ENCODE measurements around the gene CMSS1.

CMSS1 gene

GRCh38 chr3:100179692-100180349 is 362.2 kb downstream of the CMSS1 start:
- Histone ChIP-seq H2BK120ac (ENCODE audit: low read depth, low read length) (no peak overlapping the region), H3K36me3 (ENCODE audit: control insufficient read depth, insufficient read depth, low read length) (no peaks in the 10 kb centered on the region), H3K4me3 (ENCODE audit: low read length) (no peak overlapping the region), H3K79me2 (ENCODE audit: control insufficient read depth, insufficient read depth, low read length) (no peaks in the 10 kb centered on the region), H2BK15ac (replicated peaks; ENCODE audit: low read depth) (no peak overlapping the region), H3K56ac (ENCODE audit: low read length) (no peak overlapping the region), H3K4me1 (ENCODE audit: control insufficient read depth, low read depth, low read length) (no peaks in the 10 kb centered on the region), H4K8ac (ENCODE audit: low read depth, low read length) (no peak overlapping the region), H3K79me1 (ENCODE audit: low read length) (no peaks in the 10 kb centered on the region), H2AK5ac (ENCODE audit: low read length) (no peak overlapping the region), H2BK5ac (ENCODE audit: low read length) (no peak overlapping the region), H4K5ac (ENCODE audit: low read length) (no peak overlapping the region), H3K18ac (ENCODE audit: low read length) (no peak overlapping the region), H3K4me2 (ENCODE audit: low read length) (no peak overlapping the region), H3K4ac (ENCODE audit: low read depth, low read length) (no peak overlapping the region), H3K27me3 (ENCODE audit: insufficient read depth, low read length, poor library complexity) (no peaks in the 10 kb centered on the region), H3K9ac (ENCODE audit: low read length) (no peak overlapping the region), H3K27ac (ENCODE audit: low read depth, low read length) (no peak overlapping the region), H3K23ac (ENCODE audit: low read length) (no peak overlapping the region)
- no peak for DNase-seq
- WGBS (ENCODE audit: extremely low coverage, insufficient coverage, low lambda C conversion rate): no CpG with 5 or more reads among the region's 4 CpGs

- Histone ChIP-seq H3K56ac (ENCODE audit: low read length) (no peak overlapping the region), H3K23ac (ENCODE audit: low read length) (no peak overlapping the region), H3K79me1 (ENCODE audit: low read length) (no peaks in the 10 kb centered on the region), H2AK5ac (ENCODE audit: low read length) (no peak overlapping the region), H3K9ac (ENCODE audit: low read length) (no peak overlapping the region), H4K5ac (ENCODE audit: low read length) (no peak overlapping the region), H2BK15ac (replicated peaks; ENCODE audit: low read depth) (no peak overlapping the region), H3K18ac (ENCODE audit: low read length) (no peak overlapping the region), H3K4me3 (ENCODE audit: low read length) (no peak overlapping the region), H2BK120ac (ENCODE audit: low read depth, low read length) (no peak overlapping the region), H4K8ac (ENCODE audit: low read depth, low read length) (no peak overlapping the region), H3K4me1 (ENCODE audit: control insufficient read depth, low read depth, low read length) (no peaks in the 10 kb centered on the region), H3K27me3 (ENCODE audit: insufficient read depth, low read length, poor library complexity) (no peaks in the 10 kb centered on the region), H3K4ac (ENCODE audit: low read depth, low read length) (no peak overlapping the region), H3K79me2 (ENCODE audit: control insufficient read depth, insufficient read depth, low read length) (no peaks in the 10 kb centered on the region), H2BK5ac (ENCODE audit: low read length) (no peak overlapping the region), H3K36me3 (ENCODE audit: control insufficient read depth, insufficient read depth, low read length) (no peaks in the 10 kb centered on the region), H3K4me2 (ENCODE audit: low read length) (no peak overlapping the region), H3K27ac (ENCODE audit: low read depth, low read length) (no peak overlapping the region)
- no peak for DNase-seq
- WGBS (ENCODE audit: extremely low coverage, insufficient coverage, low lambda C conversion rate): no CpG with 5 or more reads among the region's 1 CpG
These were observed 366.0 kb downstream of the CMSS1 start for GRCh38 chr3:100183608-100184125.

- no peak for DNase-seq
- Histone ChIP-seq H2BK120ac (ENCODE audit: low read depth, low read length) (no peak overlapping the region), H3K18ac (ENCODE audit: low read length) (no peak overlapping the region), H2AK5ac (ENCODE audit: low read length) (no peak overlapping the region), H3K4me3 (ENCODE audit: low read length) (no peak overlapping the region), H2BK5ac (ENCODE audit: low read length) (no peak overlapping the region), H3K4me1 (ENCODE audit: control insufficient read depth, low read depth, low read length) (no peaks in the 10 kb centered on the region), H3K27ac (ENCODE audit: low read depth, low read length) (no peak overlapping the region), H4K8ac (ENCODE audit: low read depth, low read length) (no peak overlapping the region), H3K9ac (ENCODE audit: low read length) (no peak overlapping the region), H3K79me1 (ENCODE audit: low read length) (no peaks in the 10 kb centered on the region), H3K36me3 (ENCODE audit: control insufficient read depth, insufficient read depth, low read length) (no peaks in the 10 kb centered on the region), H3K27me3 (ENCODE audit: insufficient read depth, low read length, poor library complexity) (no peaks in the 10 kb centered on the region), H3K4ac (ENCODE audit: low read depth, low read length) (no peak overlapping the region), H3K79me2 (ENCODE audit: control insufficient read depth, insufficient read depth, low read length) (no peaks in the 10 kb centered on the region), H4K5ac (ENCODE audit: low read length) (no peak overlapping the region), H2BK15ac (replicated peaks; ENCODE audit: low read depth) (no peak overlapping the region), H3K23ac (ENCODE audit: low read length) (no peak overlapping the region), H3K4me2 (ENCODE audit: low read length) (no peak overlapping the region), H3K56ac (ENCODE audit: low read length) (no peak overlapping the region)
- no CpG with 5 or more reads among the region's 2 CpGs for WGBS (ENCODE audit: extremely low coverage, insufficient coverage, low lambda C conversion rate)
These were observed 367.4 kb downstream of the CMSS1 start for GRCh38 chr3:100184948-100185570.

- Histone ChIP-seq H2BK15ac (replicated peaks; ENCODE audit: low read depth) (no peak overlapping the region), H2BK120ac (ENCODE audit: low read depth, low read length) (no peak overlapping the region), H3K27me3 (ENCODE audit: insufficient read depth, low read length, poor library complexity) (no peaks in the 10 kb centered on the region), H3K79me2 (ENCODE audit: control insufficient read depth, insufficient read depth, low read length) (no peaks in the 10 kb centered on the region), H4K5ac (ENCODE audit: low read length) (no peak overlapping the region), H3K18ac (ENCODE audit: low read length) (no peak overlapping the region), H2AK5ac (ENCODE audit: low read length) (no peak overlapping the region), H3K56ac (ENCODE audit: low read length) (no peak overlapping the region), H2BK5ac (ENCODE audit: low read length) (no peak overlapping the region), H3K36me3 (ENCODE audit: control insufficient read depth, insufficient read depth, low read length) (no peaks in the 10 kb centered on the region), H3K4me1 (ENCODE audit: control insufficient read depth, low read depth, low read length) (no peaks in the 10 kb centered on the region), H4K8ac (ENCODE audit: low read depth, low read length) (no peak overlapping the region), H3K9ac (ENCODE audit: low read length) (no peak overlapping the region), H3K4me3 (ENCODE audit: low read length) (no peak overlapping the region), H3K79me1 (ENCODE audit: low read length) (no peaks in the 10 kb centered on the region), H3K27ac (ENCODE audit: low read depth, low read length) (no peak overlapping the region), H3K23ac (ENCODE audit: low read length) (no peak overlapping the region), H3K4me2 (ENCODE audit: low read length) (no peak overlapping the region), H3K4ac (ENCODE audit: low read depth, low read length) (no peak overlapping the region)
- DNase-seq: no peak
- no CpG with 5 or more reads among the region's 5 CpGs for WGBS (ENCODE audit: extremely low coverage, insufficient coverage, low lambda C conversion rate)
These were observed 368.2 kb downstream of the CMSS1 start for GRCh38 chr3:100185847-100186246.

- H3K56ac ChIP-seq (ENCODE audit: low read length): no peak overlapping the region
- no peak overlapping the region for H2AK5ac ChIP-seq (ENCODE audit: low read length)
- H3K36me3 ChIP-seq (ENCODE audit: control insufficient read depth, insufficient read depth, low read length): no peaks in the 10 kb centered on the region
- H2BK5ac ChIP-seq (ENCODE audit: low read length): no peak overlapping the region
- H3K9ac ChIP-seq (ENCODE audit: low read length): no peak overlapping the region
- no peak overlapping the region for H3K27ac ChIP-seq (ENCODE audit: low read depth, low read length)
- no peak overlapping the region for H3K23ac ChIP-seq (ENCODE audit: low read length)
- H2BK15ac ChIP-seq (replicated peaks; ENCODE audit: low read depth): no peak overlapping the region
- H3K79me1 ChIP-seq (ENCODE audit: low read length): no peaks in the 10 kb centered on the region
- no peak overlapping the region for H3K18ac ChIP-seq (ENCODE audit: low read length)
- no peak overlapping the region for H2BK120ac ChIP-seq (ENCODE audit: low read depth, low read length)
- no peak for DNase-seq
- no peak overlapping the region for H3K4me3 ChIP-seq (ENCODE audit: low read length)
- no peaks in the 10 kb centered on the region for H3K4me1 ChIP-seq (ENCODE audit: control insufficient read depth, low read depth, low read length)
- no peak overlapping the region for H3K4ac ChIP-seq (ENCODE audit: low read depth, low read length)
- no peaks in the 10 kb centered on the region for H3K27me3 ChIP-seq (ENCODE audit: insufficient read depth, low read length, poor library complexity)
- H3K4me2 ChIP-seq (ENCODE audit: low read length): no peak overlapping the region
- H4K8ac ChIP-seq (ENCODE audit: low read depth, low read length): no peak overlapping the region
- no peak overlapping the region for H4K5ac ChIP-seq (ENCODE audit: low read length)
- no CpG with 5 or more reads among the region's 4 CpGs for WGBS (ENCODE audit: extremely low coverage, insufficient coverage, low lambda C conversion rate)
- no peaks in the 10 kb centered on the region for H3K79me2 ChIP-seq (ENCODE audit: control insufficient read depth, insufficient read depth, low read length)
These were observed 371.8 kb downstream of the CMSS1 start for GRCh38 chr3:100189444-100189964.
